ENCODE measurements around the gene KLRF1. TPM values are rescaled to one million over a fixed set of nuclear protein-coding genes. Genes with fewer than 3 reads are reported as not detected.

Gene KLRF1
- total and polyA plus RNA-seq, 9 donors = 0.17 to 1.1 (median 0.39) TPM; not detected in 5

DNA sequence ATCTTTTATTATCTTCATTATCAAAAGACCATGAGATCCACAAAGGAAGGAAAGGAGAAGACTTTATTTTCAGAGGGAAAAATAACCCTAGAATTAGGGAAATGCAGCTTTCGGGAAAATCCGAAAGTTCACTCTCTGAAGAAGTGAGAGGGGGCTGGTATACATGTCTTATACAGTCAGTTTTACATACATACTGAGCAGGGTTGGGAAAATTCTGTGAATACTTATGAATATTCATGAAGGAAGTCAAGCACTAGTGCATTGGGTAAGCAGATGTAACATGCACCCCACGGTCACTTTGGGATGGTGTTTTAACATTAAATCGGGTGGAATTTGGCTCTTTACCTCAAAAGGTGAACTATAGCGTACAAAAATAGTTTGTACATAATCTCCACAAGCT lies 15.7 kb upstream of the KLRF1 start:
- intact Hi-C loops (cut with DNase I) = loop anchor here in 1 of 4 donors (10.0 kb wide), 1 partner anchor 113 kb away; no protein-coding TSS in a partner anchor
- H3K36me3 ChIP-seq = no peaks in the 10 kb centered on the region

GRCh38 chr12:9813821-9814798 lies 13.2 kb upstream of the KLRF1 start:
- WGBS, 3 donors = 46 to 62% (median 54%) methylated on average over 31 to 32 of the region's 32 CpGs
- Histone ChIP-seq H3K4me3 (no peak overlapping the region), H3K27ac (no peak overlapping the region), H3K27me3 (no peaks in the 10 kb centered on the region), H3K36me3 (no peaks in the 10 kb centered on the region), H3K9me3 (no peaks in the 10 kb centered on the region), H3K4me1 (ENCODE audit: insufficient read depth) (no peaks in the 10 kb centered on the region)
- intact Hi-C loops (cut with DNase I) = loop anchor here in 1 of 4 donors (10.0 kb wide), 1 partner anchor 111 kb away; no protein-coding TSS in a partner anchor
- peak; percentile 39 to 70 (median 46) for DNase-seq
- TF ChIP-seq POLR2A (IDR thresholded peaks at IDR 0.05) = no peak
- no peak for TF ChIP-seq EP300 (IDR thresholded peaks at IDR 0.05)
- TF ChIP-seq, protein P1, sequence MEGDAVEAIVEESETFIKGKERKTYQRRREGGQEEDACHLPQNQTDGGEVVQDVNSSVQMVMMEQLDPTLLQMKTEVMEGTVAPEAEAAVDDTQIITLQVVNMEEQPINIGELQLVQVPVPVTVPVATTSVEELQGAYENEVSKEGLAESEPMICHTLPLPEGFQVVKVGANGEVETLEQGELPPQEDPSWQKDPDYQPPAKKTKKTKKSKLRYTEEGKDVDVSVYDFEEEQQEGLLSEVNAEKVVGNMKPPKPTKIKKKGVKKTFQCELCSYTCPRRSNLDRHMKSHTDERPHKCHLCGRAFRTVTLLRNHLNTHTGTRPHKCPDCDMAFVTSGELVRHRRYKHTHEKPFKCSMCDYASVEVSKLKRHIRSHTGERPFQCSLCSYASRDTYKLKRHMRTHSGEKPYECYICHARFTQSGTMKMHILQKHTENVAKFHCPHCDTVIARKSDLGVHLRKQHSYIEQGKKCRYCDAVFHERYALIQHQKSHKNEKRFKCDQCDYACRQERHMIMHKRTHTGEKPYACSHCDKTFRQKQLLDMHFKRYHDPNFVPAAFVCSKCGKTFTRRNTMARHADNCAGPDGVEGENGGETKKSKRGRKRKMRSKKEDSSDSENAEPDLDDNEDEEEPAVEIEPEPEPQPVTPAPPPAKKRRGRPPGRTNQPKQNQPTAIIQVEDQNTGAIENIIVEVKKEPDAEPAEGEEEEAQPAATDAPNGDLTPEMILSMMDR (IDR thresholded peaks at IDR 0.05) = peak in 1 of 3 donors; percentile 50

More for the DNA sequence above, 15.7 kb upstream of the KLRF1 start:
- TF ChIP-seq EP300 (IDR thresholded peaks at IDR 0.05) (no peak), POLR2A (IDR thresholded peaks at IDR 0.05) (no peak)
- TF ChIP-seq, protein P1 (IDR thresholded peaks at IDR 0.05) = no peak
- no peak for DNase-seq
- Histone ChIP-seq H3K27me3 (no peaks in the 10 kb centered on the region), H3K9me3 (no peaks in the 10 kb centered on the region), H3K4me1 (ENCODE audit: insufficient read depth) (no peaks in the 10 kb centered on the region), H3K27ac (no peak overlapping the region), H3K4me3 (no peak overlapping the region)
- 89 to 91% (median 90%) methylated on average over 5 of the region's 5 CpGs for WGBS, 3 donors

GRCh38 chr12:9820281-9820930 lies 6.9 kb upstream of the KLRF1 start:
- Histone ChIP-seq H3K27me3 (no peaks in the 10 kb centered on the region), H3K4me3 (no peak overlapping the region), H3K4me1 (ENCODE audit: insufficient read depth) (no peaks in the 10 kb centered on the region), H3K9me3 (no peaks in the 10 kb centered on the region), H3K36me3 (no peaks in the 10 kb centered on the region), H3K27ac (no peak overlapping the region)
- intact Hi-C loops (cut with DNase I) = no loop called here
- TF ChIP-seq, protein P1 (IDR thresholded peaks at IDR 0.05) = no peak
- TF ChIP-seq EP300 (IDR thresholded peaks at IDR 0.05) (no peak), POLR2A (IDR thresholded peaks at IDR 0.05) (no peak)
- DNase-seq = no peak
- 84 to 90% (median 90%) methylated on average over 9 of the region's 9 CpGs for WGBS, 3 donors

DNA sequence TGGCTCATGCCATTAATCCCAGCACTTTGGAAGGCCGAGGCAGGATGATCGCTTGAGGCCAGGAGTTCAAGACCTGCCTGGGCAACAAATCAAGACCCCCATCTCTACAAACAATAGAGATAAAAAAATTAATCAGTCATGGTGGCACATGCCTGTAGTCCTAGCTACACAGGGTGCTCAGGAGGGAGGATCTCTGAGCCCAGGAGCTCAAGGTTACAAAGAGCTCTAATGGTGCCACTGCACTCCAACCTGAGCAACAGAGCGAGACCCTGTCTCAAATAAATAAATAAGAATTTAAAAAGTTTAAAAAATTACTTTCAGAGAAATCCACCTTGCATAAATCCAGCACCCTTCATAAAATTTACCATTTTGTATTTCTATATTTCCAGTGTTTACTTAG lies 2.2 kb downstream of the KLRF1 start:
- Histone ChIP-seq H3K4me1 (ENCODE audit: insufficient read depth) (no peaks in the 10 kb centered on the region), H3K9me3 (no peaks in the 10 kb centered on the region), H3K36me3 (no peaks in the 10 kb centered on the region), H3K27me3 (no peaks in the 10 kb centered on the region), H3K27ac (no peak overlapping the region), H3K4me3 (no peak overlapping the region)
- intact Hi-C loops (cut with DNase I) = no loop called here
- WGBS, 3 donors = 82 to 92% (median 83%) methylated on average over 3 of the region's 3 CpGs
- DNase-seq = no peak
- TF ChIP-seq POLR2A (IDR thresholded peaks at IDR 0.05) (no peak), EP300 (IDR thresholded peaks at IDR 0.05) (no peak)
- TF ChIP-seq, protein P1 (IDR thresholded peaks at IDR 0.05) = no peak
